SK-N-SH (cell line): ENCODE data around the gene BNIP5. TPM values are rescaled to one million over a fixed set of nuclear protein-coding genes. Genes with fewer than 3 reads are reported as not detected.
"Not testable (repeated sequence)": the region's sequence is repeated elsewhere in the genome, so short reads cannot be mapped to it uniquely, and the experiment has no call there.

ENCODE experiments used
- CTCF ChIA-PET: fragments of 300-600, 350-600 bp; formaldehyde crosslinking; extraction: SDS; loops from one replicate; lab custom pipeline; 2021; lab: Yijun Ruan, JAX
- POLR2A ChIA-PET: fragments of 350-600 bp; sonication (Branson Sonifier 250); formaldehyde crosslinking; extraction: SDS; loops from one replicate; lab custom pipeline; 2020; ENCODE audit warnings: antibody characterized with exemption, inconsistent platforms; lab: Yijun Ruan, JAX
- DNase-seq: peaks from one replicate; pipeline ENCODE4 v3.0.0; 2012
- H2AFZ ChIP-seq: fragments of 200-600 bp; sonication (generic); 2 replicates; pipeline ENCODE4 v1.8.1; 2016; ENCODE audit warnings: antibody characterized with exemption, mild to moderate bottlenecking, low read depth
- H3F3A ChIP-seq: fragments of 200-600 bp; sonication (generic); replicated peaks from 2 replicates; pipeline ENCODE3; 2016; ENCODE audit warnings: antibody characterized with exemption, mild to moderate bottlenecking; ENCODE audit not compliant: insufficient read depth
- H3K27ac ChIP-seq, 2 experiments: fragments of 200-500 bp in 1 of 2; fragments of 200-600 bp in 1 of 2; sonication (Bioruptor generic) in 1 of 2; sonication (generic), shearing (Covaris generic) in 1 of 2; 2 replicates each; pipeline versions ENCODE4 v1.5.1 to v1.6.1; 2014 to 2016; ENCODE audit warnings: low read depth in 2 of 2, inconsistent platforms in 1 of 2, low read length in 1 of 2, mild to moderate bottlenecking in 1 of 2, mixed read lengths in 1 of 2
- H3K27me3 ChIP-seq: fragments of 200-600 bp; sonication (generic), shearing (Covaris generic); 2 replicates; pipeline ENCODE4 v1.6.1; 2016; ENCODE audit warnings: mixed run types; ENCODE audit not compliant: insufficient read depth
- H3K36me3 ChIP-seq, 2 experiments: fragments of 200-500 bp in 1 of 2; fragments of 200-600 bp in 1 of 2; sonication (Bioruptor generic) in 1 of 2; sonication (generic) in 1 of 2; replicated peaks in 1 of 2; 2 replicates each; pipeline versions ENCODE3 to v1.5.1; 2014 to 2016; ENCODE audit warnings: low read length in 1 of 2, mild to moderate bottlenecking in 1 of 2; ENCODE audit not compliant: insufficient read depth in 2 of 2, control insufficient read depth in 1 of 2
- H3K4me1 ChIP-seq, 2 experiments: fragments of 200-500 bp in 1 of 2; fragments of 200-600 bp in 1 of 2; sonication (Bioruptor generic) in 1 of 2; sonication (generic), shearing (Covaris generic) in 1 of 2; 2 replicates each; pipeline versions ENCODE4 v1.5.1 to v1.6.1; 2014 to 2016; ENCODE audit warnings: low read depth in 1 of 2, low read length in 1 of 2, mixed run types in 1 of 2; ENCODE audit not compliant: insufficient read depth in 2 of 2, control insufficient read depth in 1 of 2
- H3K4me2 ChIP-seq: fragments of 200-600 bp; sonication (generic), shearing (Covaris generic); 2 replicates; pipeline ENCODE4 v1.6.1; 2017; ENCODE audit warnings: mixed run types
- H3K4me3 ChIP-seq, 2 experiments: fragments of 200-500 bp in 1 of 2; fragments of 200-600 bp in 1 of 2; sonication (Bioruptor generic) in 1 of 2; sonication (generic), shearing (Covaris generic) in 1 of 2; 2 replicates each; pipeline versions ENCODE4 v1.5.1 to v1.8.1; 2014 to 2016; ENCODE audit warnings: low read depth in 2 of 2, inconsistent platforms in 1 of 2, low read length in 1 of 2, mild to moderate bottlenecking in 1 of 2, mixed read lengths in 1 of 2, moderate library complexity in 1 of 2
- H3K79me2 ChIP-seq: fragments of 200-600 bp; sonication (generic); 2 replicates; pipeline ENCODE4 v1.8.1; 2017; ENCODE audit warnings: mild to moderate bottlenecking; ENCODE audit not compliant: insufficient read depth
- H3K9ac ChIP-seq: fragments of 200-600 bp; sonication (generic); 2 replicates; pipeline ENCODE4 v1.6.1; 2017; ENCODE audit warnings: mixed run types
- H3K9me2 ChIP-seq: fragments of 200-600 bp; sonication (generic); 2 replicates; pipeline ENCODE4 v1.6.1; 2017; ENCODE audit warnings: mixed run types
- H3K9me3 ChIP-seq: fragments of 200-600 bp; sonication (generic); 2 replicates; pipeline ENCODE4 v1.6.1; 2017; ENCODE audit warnings: mixed run types, mild to moderate bottlenecking, moderate library complexity
- H4K20me1 ChIP-seq: fragments of 200-600 bp; sonication (generic); 2 replicates; pipeline ENCODE4 v1.6.1; 2017; ENCODE audit warnings: mild to moderate bottlenecking, mixed run types; ENCODE audit not compliant: insufficient read depth
- ELF1 ChIP-seq: IDR thresholded peaks from 2 replicates; pipeline ENCODE4 v1.4.0; 2012
- EP300 ChIP-seq, 2 experiments: IDR thresholded peaks; 2 replicates each; pipeline versions ENCODE4 v1.4.0 to v1.6.1; 2012; ENCODE audit warnings: borderline replicate concordance in 1 of 2, low read depth in 1 of 2, low read length in 1 of 2
- EZH2phosphoT487 ChIP-seq: fragments of 200-600 bp; sonication (generic); IDR thresholded peaks from 2 replicates; pipeline ENCODE4 v1.6.1; 2017; ENCODE audit warnings: low read depth, mixed run types, mild to moderate bottlenecking, antibody characterized with exemption, moderate library complexity, borderline replicate concordance
- FOSL2 ChIP-seq: IDR thresholded peaks from 2 replicates; pipeline ENCODE4 v1.4.0; 2012; ENCODE audit warnings: low read depth, mild to moderate bottlenecking, moderate library complexity, borderline replicate concordance
- GABPA ChIP-seq: IDR thresholded peaks from 2 replicates; pipeline ENCODE4 v1.4.0; 2012; ENCODE audit warnings: low read depth, mild to moderate bottlenecking
- GATA2 ChIP-seq: sonication (generic); formaldehyde crosslinking; IDR thresholded peaks from 2 replicates; pipeline ENCODE4 v1.5.0; 2020; ENCODE audit warnings: mild to moderate bottlenecking, missing genetic modification reagents
- IRF3 ChIP-seq: fragments of 150-350 bp; IDR thresholded peaks from 2 replicates; pipeline ENCODE4 v1.6.1; 2016; ENCODE audit warnings: mild to moderate bottlenecking, low read depth, low read length
- MAX ChIP-seq: IDR thresholded peaks from 2 replicates; pipeline ENCODE4 v1.4.0; 2012; ENCODE audit warnings: low read depth
- MXI1 ChIP-seq: IDR thresholded peaks from 2 replicates; pipeline ENCODE4 v1.6.1; 2012; ENCODE audit warnings: mild to moderate bottlenecking, low read depth, low read length, improper control_type of control experiment
- NFIC ChIP-seq: IDR thresholded peaks from 2 replicates; pipeline ENCODE4 v1.4.0; 2012; ENCODE audit warnings: borderline replicate concordance
- NRF1 ChIP-seq: IDR thresholded peaks from 2 replicates; pipeline ENCODE4 v1.6.1; 2012; ENCODE audit warnings: low read depth, mild to moderate bottlenecking, low read length
- POLR2AphosphoS5 ChIP-seq: IDR thresholded peaks from 2 replicates; pipeline ENCODE4 v1.6.1; 2012; ENCODE audit warnings: low read depth, low read length
- TAF1 ChIP-seq: IDR thresholded peaks from 2 replicates; pipeline ENCODE4 v1.6.1; 2012; ENCODE audit warnings: low read depth, mild to moderate bottlenecking, low read length, moderate library complexity, borderline replicate concordance
- TCF12 ChIP-seq: IDR thresholded peaks from 2 replicates; pipeline ENCODE4 v1.4.0; 2012
- TEAD4 ChIP-seq: IDR thresholded peaks from 2 replicates; pipeline ENCODE4 v1.4.0; 2012; ENCODE audit warnings: mild to moderate bottlenecking, borderline replicate concordance; ENCODE audit not compliant: insufficient read depth
- USF1 ChIP-seq: IDR thresholded peaks from 2 replicates; pipeline ENCODE4 v1.4.0; 2012; ENCODE audit warnings: low read depth, borderline replicate concordance
- USF2 ChIP-seq: fragments of 150-350 bp; IDR thresholded peaks from 2 replicates; pipeline ENCODE4 v1.6.1; 2017; ENCODE audit warnings: antibody characterized with exemption, low read length, low read depth, borderline replicate concordance
- YY1 ChIP-seq: IDR thresholded peaks from 2 replicates; pipeline ENCODE4 v1.4.0; 2012; ENCODE audit warnings: low read depth, mild to moderate bottlenecking
- WGBS: methylation state at CpG from one replicate; pipeline ENCODE4 v1.1.6; 2017; ENCODE audit warnings: low lambda C conversion rate; 5-methylcytosine and 5-hydroxymethylcytosine counted together
- polyA plus RNA-seq, 3 experiments: library from polyadenylated mRNA; depleted of rRNA; stranded (reverse); fragments of >200 nt; gene quantifications; 2 replicates each; pipeline ENCODE4 v1.2.3, GENCODE V29; 2012

BNIP5 gene
- polyA plus RNA-seq, 1 of the 3 experiments (the other 2 are of a cell fraction): not detected

GRCh38 chr6:36364061-36364635 is 27.5 kb upstream of the BNIP5 start:
- DNase-seq, H2AFZ ChIP-seq, H3K27me3 ChIP-seq, H4K20me1 ChIP-seq, H3K27ac ChIP-seq, H3K79me2 ChIP-seq, H3K4me3 ChIP-seq, H3K4me1 ChIP-seq, H3K9me3 ChIP-seq, H3F3A ChIP-seq, H3K4me2 ChIP-seq, H3K36me3 ChIP-seq, POLR2A ChIA-PET, H3K9ac ChIP-seq, H3K9me2 ChIP-seq: not testable (repeated sequence)
- WGBS: 93% methylated on average over 25 of the region's 34 CpGs
- CTCF ChIA-PET: interaction anchor here (1.0 to 9.1 kb wide), 5 partner anchors 23 to 338 kb away, joined by 4 to 149 read pairs (median 8); no protein-coding TSS in a partner anchor

GRCh38 chr6:36363371-36363752 is 26.7 kb upstream of the BNIP5 start:
- not testable (repeated sequence) for H4K20me1 ChIP-seq

GRCh38 chr6:36362551-36363370 is 26.1 kb upstream of the BNIP5 start:
- POLR2A ChIA-PET: no interaction called here
- TF ChIP-seq POLR2AphosphoS5 (no peak), YY1 (no peak), TEAD4 (no peak), NRF1 (no peak), EP300 (IDR thresholded peaks at IDR 0.05; ENCODE audit: borderline replicate concordance in 1 of 2, low read depth in 1 of 2, low read length in 1 of 2) (no peak), GATA2 (CRISPR knock-in tag) (no peak), MAX (no peak), IRF3 (no peak), NFIC (no peak), USF1 (no peak), EZH2phosphoT487 (no peak), ELF1 (no peak), MXI1 (no peak), TCF12 (no peak), FOSL2 (no peak), USF2 (no peak), GABPA (no peak), TAF1 (no peak)

More at GRCh38 chr6:36363371-36363752, 26.7 kb upstream of the BNIP5 start:
- H3K4me2 ChIP-seq, DNase-seq, H3K27ac ChIP-seq, H3K9me2 ChIP-seq, H3K27me3 ChIP-seq, H3K79me2 ChIP-seq, H3F3A ChIP-seq, H3K4me3 ChIP-seq, H2AFZ ChIP-seq, H3K9ac ChIP-seq, H3K36me3 ChIP-seq, POLR2A ChIA-PET, H3K4me1 ChIP-seq, H3K9me3 ChIP-seq: not testable (repeated sequence)
- CTCF ChIA-PET: interaction anchor here (1.3 to 9.1 kb wide), 2 partner anchors 22 to 60 kb away, joined by 8 to 149 read pairs; no protein-coding TSS in a partner anchor
- WGBS: 86% methylated on average over 13 of the region's 13 CpGs

More at GRCh38 chr6:36362551-36363370, 26.1 kb upstream of the BNIP5 start:
- Histone ChIP-seq H4K20me1 (no peaks in the 10 kb centered on the region), H3K27me3 (no peaks in the 10 kb centered on the region), H3K36me3 (no peaks in the 10 kb centered on the region), H3K4me1 (peaks cover 2 to 6% of the 10 kb centered on the region in 2 experiments; a peak in 2 of 4 replicates), H3K79me2 (no peaks in the 10 kb centered on the region), H3K4me2 (no peak overlapping the region), H3K4me3 (no peak overlapping the region), H3K9me3 (no peaks in the 10 kb centered on the region), H2AFZ (no peak overlapping the region), H3F3A (no peaks in the 10 kb centered on the region), H3K9me2 (no peaks in the 10 kb centered on the region), H3K27ac (no peak overlapping the region), H3K9ac (no peak overlapping the region)
- WGBS: 90% methylated on average over 25 of the region's 25 CpGs
- CTCF ChIA-PET: interaction anchor here (1.0 to 9.1 kb wide), 5 partner anchors 19 to 59 kb away, joined by 3 to 149 read pairs (median 26); no protein-coding TSS in a partner anchor
- no peak for DNase-seq
